ENCODE results near the gene MCF2L2. TPM values are rescaled to one million over a fixed set of nuclear protein-coding genes. Genes with fewer than 3 reads are reported as not detected.

MCF2L2 gene
- total RNA-seq, 1 donor from 2014 or later, result not detected

- Histone ChIP-seq H3K36me3 (no peaks in the 10 kb centered on the region), H3K9me3 (no peaks in the 10 kb centered on the region), H3K27ac (no peak overlapping the region), H3K27me3 (no peaks in the 10 kb centered on the region), H3K4me3 (no peak overlapping the region), H3K4me1 (no peaks in the 10 kb centered on the region)
- DNase-seq (ENCODE audit: low spot score in 2 of 2), result no peak
- TF ChIP-seq CTCF (IDR thresholded peaks at IDR 0.05), result no peak
- intact Hi-C loops (cut with DNase I), result no loop called here
Measured at GRCh38 chr3:183212565-183212964, 215.9 kb downstream of the MCF2L2 start.

- H3K4me1 ChIP-seq, result no peaks in the 10 kb centered on the region
- H3K4me3 ChIP-seq, result no peak overlapping the region
- no peaks in the 10 kb centered on the region for H3K36me3 ChIP-seq
- intact Hi-C loops (cut with DNase I), result no loop called here
- H3K9me3 ChIP-seq, result no peaks in the 10 kb centered on the region
- no peak for TF ChIP-seq CTCF (IDR thresholded peaks at IDR 0.05)
- no peak overlapping the region for H3K27ac ChIP-seq
- H3K27me3 ChIP-seq, result no peaks in the 10 kb centered on the region
- DNase-seq (ENCODE audit: low spot score in 2 of 2), result no peak
Measured at GRCh38 chr3:183212096-183212495, 216.3 kb downstream of the MCF2L2 start.

GRCh38 chr3:183211352-183211751 is 217.1 kb downstream of the MCF2L2 start:
- H3K4me3 ChIP-seq, result no peak overlapping the region
- DNase-seq (ENCODE audit: low spot score in 2 of 2), result peak in 1 of 2 donors; percentile 69
- no peaks in the 10 kb centered on the region for H3K4me1 ChIP-seq
- intact Hi-C loops (cut with DNase I), result no loop called here
- no peaks in the 10 kb centered on the region for H3K36me3 ChIP-seq
- no peaks in the 10 kb centered on the region for H3K27me3 ChIP-seq
- no peaks in the 10 kb centered on the region for H3K9me3 ChIP-seq
- TF ChIP-seq CTCF (IDR thresholded peaks at IDR 0.05), result no peak
- no peak overlapping the region for H3K27ac ChIP-seq

- Histone ChIP-seq H3K4me3 (no peak overlapping the region), H3K9me3 (no peaks in the 10 kb centered on the region), H3K36me3 (no peaks in the 10 kb centered on the region), H3K4me1 (no peaks in the 10 kb centered on the region), H3K27ac (no peak overlapping the region), H3K27me3 (no peaks in the 10 kb centered on the region)
- no peak for TF ChIP-seq CTCF (IDR thresholded peaks at IDR 0.05)
- intact Hi-C loops (cut with DNase I), result no loop called here
- peak in 1 of 2 donors; percentile 63 for DNase-seq (ENCODE audit: low spot score in 2 of 2)
Measured at GRCh38 chr3:183210862-183211341, 217.5 kb downstream of the MCF2L2 start.

GRCh38 chr3:183210341-183210740 is 218.1 kb downstream of the MCF2L2 start:
- intact Hi-C loops (cut with DNase I), result no loop called here
- no peaks in the 10 kb centered on the region for H3K36me3 ChIP-seq
- H3K9me3 ChIP-seq, result no peaks in the 10 kb centered on the region
- DNase-seq (ENCODE audit: low spot score in 2 of 2), result no peak
- TF ChIP-seq CTCF (IDR thresholded peaks at IDR 0.05), result no peak
- H3K27me3 ChIP-seq, result no peaks in the 10 kb centered on the region
- H3K4me3 ChIP-seq, result no peak overlapping the region
- no peaks in the 10 kb centered on the region for H3K4me1 ChIP-seq
- no peak overlapping the region for H3K27ac ChIP-seq

- H3K27ac ChIP-seq, result no peak overlapping the region
- no peaks in the 10 kb centered on the region for H3K27me3 ChIP-seq
- no peaks in the 10 kb centered on the region for H3K36me3 ChIP-seq
- no peaks in the 10 kb centered on the region for H3K4me1 ChIP-seq
- no peaks in the 10 kb centered on the region for H3K9me3 ChIP-seq
- no peak for DNase-seq (ENCODE audit: low spot score in 2 of 2)
- no peak for TF ChIP-seq CTCF (IDR thresholded peaks at IDR 0.05)
- intact Hi-C loops (cut with DNase I), result no loop called here
- H3K4me3 ChIP-seq, result no peak overlapping the region
Measured at GRCh38 chr3:183208800-183209199, 219.6 kb downstream of the MCF2L2 start.
